Subcutaneous adipose tissue (tissue), 4 donors: ENCODE data around the gene NDUFAF3. TPM values are rescaled to one million over a fixed set of nuclear protein-coding genes. Genes with fewer than 3 reads are reported as not detected.

Source experiments
- total RNA-seq, 4 donors: library from RNA; depleted of rRNA; stranded (reverse); fragments of >200 nt; gene quantifications; one replicate each; pipeline ENCODE4 v1.1.0, GENCODE V29; 2016
- TF ChIP-seq, protein P1 (sequence below): fragments of 450-650 bp; IDR thresholded peaks from one replicate; pipeline ENCODE4 v1.5.1; 2016; ENCODE audit warnings: low read depth, mild to moderate bottlenecking, control low read depth, antibody characterized with exemption, moderate library complexity

The NDUFAF3 gene
- total RNA-seq, 4 donors from 2014 or later, result 95.4 to 179 (median 127) TPM

DNA sequence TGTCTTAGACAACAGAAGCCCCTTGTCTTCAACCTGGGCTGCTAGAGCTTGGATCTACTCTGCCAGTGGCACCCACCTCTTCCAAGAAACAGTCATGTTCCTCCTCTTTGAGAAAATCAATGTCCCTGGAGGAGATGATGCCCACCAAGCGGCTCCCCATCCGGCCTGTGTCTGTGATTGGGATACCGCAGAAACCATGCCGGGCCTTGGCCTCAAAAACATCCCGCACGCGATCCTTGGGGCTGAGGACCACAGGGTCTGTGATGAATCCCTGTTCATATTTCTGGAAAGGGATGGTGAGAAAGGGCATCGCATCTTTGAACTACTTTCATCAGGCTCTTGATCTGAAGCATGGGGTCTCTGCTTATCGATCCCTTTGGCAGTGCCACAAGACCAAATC lies 5.7 kb downstream of the NDUFAF3 start:
- TF ChIP-seq, protein P1, sequence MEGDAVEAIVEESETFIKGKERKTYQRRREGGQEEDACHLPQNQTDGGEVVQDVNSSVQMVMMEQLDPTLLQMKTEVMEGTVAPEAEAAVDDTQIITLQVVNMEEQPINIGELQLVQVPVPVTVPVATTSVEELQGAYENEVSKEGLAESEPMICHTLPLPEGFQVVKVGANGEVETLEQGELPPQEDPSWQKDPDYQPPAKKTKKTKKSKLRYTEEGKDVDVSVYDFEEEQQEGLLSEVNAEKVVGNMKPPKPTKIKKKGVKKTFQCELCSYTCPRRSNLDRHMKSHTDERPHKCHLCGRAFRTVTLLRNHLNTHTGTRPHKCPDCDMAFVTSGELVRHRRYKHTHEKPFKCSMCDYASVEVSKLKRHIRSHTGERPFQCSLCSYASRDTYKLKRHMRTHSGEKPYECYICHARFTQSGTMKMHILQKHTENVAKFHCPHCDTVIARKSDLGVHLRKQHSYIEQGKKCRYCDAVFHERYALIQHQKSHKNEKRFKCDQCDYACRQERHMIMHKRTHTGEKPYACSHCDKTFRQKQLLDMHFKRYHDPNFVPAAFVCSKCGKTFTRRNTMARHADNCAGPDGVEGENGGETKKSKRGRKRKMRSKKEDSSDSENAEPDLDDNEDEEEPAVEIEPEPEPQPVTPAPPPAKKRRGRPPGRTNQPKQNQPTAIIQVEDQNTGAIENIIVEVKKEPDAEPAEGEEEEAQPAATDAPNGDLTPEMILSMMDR, result no peak

DNA sequence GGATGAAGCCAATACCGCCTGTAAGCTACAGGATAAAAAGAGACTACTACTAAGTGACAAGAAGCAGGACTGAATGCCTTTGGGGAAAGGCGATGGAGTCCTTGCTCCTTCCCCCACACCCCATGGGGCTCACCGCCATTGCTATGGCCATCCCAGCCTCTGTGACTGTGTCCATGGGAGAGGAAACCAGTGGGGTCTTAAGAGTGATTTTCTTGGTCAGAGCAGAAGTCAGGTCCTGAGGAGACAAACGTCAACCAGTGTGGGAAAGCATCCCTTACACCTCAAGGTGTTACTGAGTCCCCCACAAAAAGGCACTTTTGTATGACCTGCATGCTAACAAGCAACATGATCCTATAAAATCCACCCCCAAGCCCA lies 6.4 kb downstream of the NDUFAF3 start:
- TF ChIP-seq, protein P1, result no peak

DNA sequence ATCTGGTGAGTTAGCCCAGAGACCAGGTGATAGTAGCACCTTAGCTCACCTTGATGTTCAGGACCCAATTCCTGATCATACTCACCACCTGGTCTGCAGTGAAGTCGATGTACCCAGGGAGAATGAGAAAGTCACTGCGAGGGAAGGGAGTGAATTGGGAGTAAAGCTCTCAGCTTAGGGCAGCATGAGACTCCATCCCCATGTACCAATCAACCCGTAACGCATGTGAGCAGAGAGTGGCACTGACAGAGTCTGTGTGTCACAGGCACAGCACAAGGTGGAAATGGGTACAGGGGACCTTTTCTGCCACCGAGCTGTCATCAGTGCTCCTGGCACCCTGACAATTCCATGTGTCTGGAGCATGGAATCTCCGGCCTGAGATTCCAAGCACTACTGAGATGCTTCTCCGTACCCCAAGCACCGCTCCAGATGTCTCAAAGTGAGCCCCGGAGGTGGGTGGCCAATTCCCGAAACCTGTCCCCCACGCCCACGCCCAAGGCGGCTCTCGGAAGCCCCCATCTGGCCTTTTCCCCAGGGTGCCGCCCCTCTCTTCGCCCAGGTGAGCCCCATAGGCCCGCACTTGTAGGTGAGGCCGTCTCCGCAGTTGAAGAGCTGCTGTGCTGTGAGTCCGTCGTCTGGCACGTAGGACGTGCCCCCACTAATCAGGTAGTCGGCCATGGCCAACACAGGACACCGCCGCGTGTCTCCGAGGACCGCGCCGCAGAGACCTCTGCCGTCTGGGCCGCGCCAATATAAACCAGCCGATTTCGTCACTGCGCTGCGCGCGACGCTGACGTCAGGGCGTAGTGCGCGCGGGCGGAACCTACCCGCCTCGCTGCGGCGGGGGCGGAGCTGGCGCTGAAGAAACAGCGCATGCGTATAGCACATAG lies 7.0 kb downstream of the NDUFAF3 start, which contains the start of gene IMPDH2:
Gene IMPDH2, minus strand, starts transcription at position 726 of the 890 bp plus-strand sequence. Its CDS starts 48 bp downstream, at position 678.
- TF ChIP-seq, protein P1, result no peak

DNA sequence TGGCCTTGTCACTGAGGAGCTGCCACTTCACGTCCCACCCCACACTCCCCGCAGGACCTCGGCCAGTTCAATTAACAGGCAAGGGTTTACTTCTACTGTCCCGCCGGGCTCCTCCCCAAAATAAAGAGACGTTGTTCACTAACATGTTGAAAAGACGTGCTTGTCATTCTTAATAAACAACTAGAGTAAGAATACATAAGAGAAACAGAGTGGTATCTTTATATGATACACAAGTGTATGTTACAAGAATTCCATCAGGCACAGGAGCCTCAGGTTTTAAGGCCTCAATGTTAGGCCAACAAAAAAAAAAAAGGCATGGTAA lies 7.6 kb downstream of the NDUFAF3 start:
- TF ChIP-seq, protein P1, result no peak

DNA sequence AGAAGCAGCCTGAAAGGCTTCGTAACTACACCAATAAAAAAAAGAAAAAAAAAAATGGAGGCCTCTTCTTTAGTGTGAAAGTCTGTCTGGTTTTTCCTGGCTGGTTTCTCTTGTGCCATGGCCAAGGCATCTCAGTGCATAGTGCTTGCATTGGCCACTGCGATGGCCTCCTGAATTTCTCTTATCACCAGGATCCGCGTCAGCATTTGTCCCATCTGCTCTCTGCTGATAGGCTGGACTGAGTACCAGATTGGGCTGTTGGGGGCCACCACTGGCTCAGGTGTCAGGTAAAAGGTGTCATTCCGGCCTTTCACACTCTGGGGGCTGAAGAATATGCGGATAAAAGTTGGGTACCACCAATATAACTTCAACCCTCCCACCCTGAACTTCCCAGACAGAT lies 8.4 kb downstream of the NDUFAF3 start:
- TF ChIP-seq, protein P1, result no peak

DNA sequence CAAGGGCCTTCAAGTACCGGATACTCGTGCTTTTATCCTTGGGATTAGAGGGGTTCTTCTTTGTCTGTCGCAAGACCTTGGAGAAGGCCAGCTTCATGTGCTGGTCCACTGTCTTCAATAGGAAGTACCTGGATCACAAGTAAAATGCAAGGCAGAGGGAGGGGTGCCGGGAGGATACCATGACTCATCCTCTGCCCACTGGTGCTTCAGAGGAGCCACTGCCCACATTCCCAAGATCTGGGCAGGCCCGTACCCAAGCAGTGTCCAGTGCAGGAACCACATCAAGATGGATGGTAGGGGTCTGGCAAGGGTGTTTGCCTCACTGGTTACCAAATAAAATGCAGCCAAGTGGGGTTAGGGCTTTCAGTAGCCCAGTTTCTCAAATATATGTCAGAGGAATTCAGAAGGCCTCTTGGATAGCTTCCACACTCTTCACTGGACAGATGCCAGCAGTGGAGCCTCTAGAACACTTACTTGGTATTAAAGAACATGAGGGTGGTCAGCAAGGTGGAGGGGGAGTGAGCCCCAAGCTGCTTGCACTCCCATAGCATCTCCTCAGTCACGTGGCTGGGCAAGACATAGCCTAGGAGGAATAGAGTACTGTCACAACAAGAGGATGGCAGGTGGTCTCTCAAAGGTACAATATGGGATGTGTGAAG lies 10.9 kb downstream of the NDUFAF3 start:
- TF ChIP-seq, protein P1, result no peak

DNA sequence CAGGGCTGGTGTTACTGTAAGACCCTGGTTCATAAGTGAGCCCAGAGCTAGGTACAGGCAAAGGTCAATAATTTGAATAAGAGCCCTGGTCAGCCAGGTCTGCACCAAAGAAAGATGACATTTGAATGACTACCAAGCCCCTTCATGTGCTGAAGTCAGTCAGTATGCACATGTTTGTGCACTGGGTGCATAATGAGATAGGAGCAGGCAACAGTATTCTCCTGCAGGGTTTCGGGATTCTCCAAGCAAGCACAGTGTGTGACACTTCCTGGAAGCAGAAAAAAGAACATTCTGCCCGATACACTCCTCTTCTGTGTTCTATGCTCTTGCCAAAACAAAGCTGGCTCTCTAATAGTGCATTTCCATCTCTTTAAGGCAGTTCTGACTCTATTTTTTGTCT lies 12.7 kb downstream of the NDUFAF3 start:
- TF ChIP-seq, protein P1, result no peak
